HL-60/S4 (cell line): ENCODE data around the gene CHRNA3.
"Not testable (repeated sequence)": the region's sequence is repeated elsewhere in the genome, so short reads cannot be mapped to it uniquely, and the experiment has no call there.

ENCODE experiments used
- in situ Hi-C: fragments of 300-500 bp; cut with MboI; formaldehyde crosslinking; loops from 2 replicates; pipeline ENCODE4 v1.14.3; 2022; ENCODE audit warnings: low sequenced_read_pairs

The CHRNA3 gene

GRCh38 chr15:78565097-78565950 is 55.5 kb downstream of the CHRNA3 start, which contains the start of gene CHRNA5:
Gene CHRNA5, plus strand, starts transcription at chr15:78565520. Its CDS starts 200 bp downstream, at chr15:78565720.
- in situ Hi-C loops: no loop called here

GRCh38 chr15:78564743-78565096 is 56.1 kb downstream of the CHRNA3 start:
- in situ Hi-C loops: no loop called here

GRCh38 chr15:78563092-78563491 is 57.7 kb downstream of the CHRNA3 start:
- in situ Hi-C loops: no loop called here

- in situ Hi-C loops: no loop called here
Observed at GRCh38 chr15:78561490-78561889, 59.3 kb downstream of the CHRNA3 start.

GRCh38 chr15:78560201-78560600 is 60.6 kb downstream of the CHRNA3 start:
- in situ Hi-C loops: not testable (repeated sequence)

- in situ Hi-C loops: no loop called here
Observed at GRCh38 chr15:78552597-78552996, 68.2 kb downstream of the CHRNA3 start.

- in situ Hi-C loops: no loop called here
Observed at GRCh38 chr15:78551902-78552301, 68.9 kb downstream of the CHRNA3 start.

- in situ Hi-C loops: no loop called here
Observed at GRCh38 chr15:78550815-78551214, 70.0 kb downstream of the CHRNA3 start.

- in situ Hi-C loops: no loop called here
Observed at GRCh38 chr15:78550194-78550593, 70.6 kb downstream of the CHRNA3 start.
